ENCODE data around the gene NAT8L.

The NAT8L gene

GRCh38 chr4:2062168-2062807 lies 3.2 kb downstream of the NAT8L start:
- TF ChIP-seq CTCF (IDR thresholded peaks at IDR 0.05; ENCODE audit: control insufficient read depth, extremely low read depth, insufficient read depth), result no peak
- no peak overlapping the region for H3K4me3 ChIP-seq (ENCODE audit: low read depth, low read length)
- DNase-seq (ENCODE audit: low read depth), result no peak

- no peak for TF ChIP-seq CTCF (IDR thresholded peaks at IDR 0.05; ENCODE audit: control insufficient read depth, extremely low read depth, insufficient read depth)
- DNase-seq (ENCODE audit: low read depth), result no peak
- no peak overlapping the region for H3K4me3 ChIP-seq (ENCODE audit: low read depth, low read length)
These were observed 3.8 kb downstream of the NAT8L start for GRCh38 chr4:2062808-2063524.

GRCh38 chr4:2063557-2064275 lies 4.6 kb downstream of the NAT8L start:
- DNase-seq (ENCODE audit: low read depth), result no peak
- no peak for TF ChIP-seq CTCF (IDR thresholded peaks at IDR 0.05; ENCODE audit: control insufficient read depth, extremely low read depth, insufficient read depth)
- H3K4me3 ChIP-seq (ENCODE audit: low read depth, low read length), result no peak overlapping the region

GRCh38 chr4:2064276-2064991 lies 5.3 kb downstream of the NAT8L start:
- no peak overlapping the region for H3K4me3 ChIP-seq (ENCODE audit: low read depth, low read length)
- no peak for DNase-seq (ENCODE audit: low read depth)
- TF ChIP-seq CTCF (IDR thresholded peaks at IDR 0.05; ENCODE audit: control insufficient read depth, extremely low read depth, insufficient read depth), result no peak

GRCh38 chr4:2065106-2065930 lies 6.2 kb downstream of the NAT8L start:
- H3K4me3 ChIP-seq (ENCODE audit: low read depth, low read length), result no peak overlapping the region
- TF ChIP-seq CTCF (IDR thresholded peaks at IDR 0.05; ENCODE audit: control insufficient read depth, extremely low read depth, insufficient read depth), result no peak
- DNase-seq (ENCODE audit: low read depth), result no peak

GRCh38 chr4:2066011-2066551 lies 7.0 kb downstream of the NAT8L start:
- TF ChIP-seq CTCF (IDR thresholded peaks at IDR 0.05; ENCODE audit: control insufficient read depth, extremely low read depth, insufficient read depth), result no peak
- DNase-seq (ENCODE audit: low read depth), result no peak
- H3K4me3 ChIP-seq (ENCODE audit: low read depth, low read length), result no peak overlapping the region

Measured in LNCaP clone FGC (cell line).